WERI-Rb-1 (cell line): ENCODE measurements around the gene UBFD1.

Experiments
- DNase-seq: peaks from one replicate; pipeline ENCODE4 v3.0.0-alpha.2; 2020
- H3K27ac ChIP-seq: fragments of 250-450 bp; sonication (Bioruptor Pico); 2 replicates; pipeline ENCODE4 v1.5.1; 2020; ENCODE audit warnings: mild to moderate bottlenecking, moderate library complexity
- H3K27me3 ChIP-seq: fragments of 250-450 bp; sonication (Bioruptor Pico); 2 replicates; pipeline ENCODE4 v1.5.1; 2021; ENCODE audit warnings: mild to moderate bottlenecking, low read depth, moderate library complexity; ENCODE audit not compliant: insufficient read depth, severe bottlenecking
- H3K36me3 ChIP-seq: fragments of 250-450 bp; sonication (Bioruptor Pico); 2 replicates; pipeline ENCODE4 v1.5.1; 2020; ENCODE audit warnings: mild to moderate bottlenecking, moderate library complexity
- H3K4me3 ChIP-seq: 2 replicates; pipeline ENCODE4 v1.5.1; 2011; ENCODE audit warnings: low read depth, mild to moderate bottlenecking, control low read depth, low read length
- H3K9me3 ChIP-seq: fragments of 250-450 bp; sonication (Bioruptor Pico); 2 replicates; pipeline ENCODE4 v1.5.1; 2021; ENCODE audit warnings: mild to moderate bottlenecking, moderate library complexity; ENCODE audit not compliant: severe bottlenecking
- CTCF ChIP-seq: IDR thresholded peaks from 2 replicates; pipeline ENCODE4 v1.5.1; 2011; ENCODE audit warnings: low read depth, mild to moderate bottlenecking, control low read depth, inconsistent platforms, low read length

The UBFD1 gene

DNA sequence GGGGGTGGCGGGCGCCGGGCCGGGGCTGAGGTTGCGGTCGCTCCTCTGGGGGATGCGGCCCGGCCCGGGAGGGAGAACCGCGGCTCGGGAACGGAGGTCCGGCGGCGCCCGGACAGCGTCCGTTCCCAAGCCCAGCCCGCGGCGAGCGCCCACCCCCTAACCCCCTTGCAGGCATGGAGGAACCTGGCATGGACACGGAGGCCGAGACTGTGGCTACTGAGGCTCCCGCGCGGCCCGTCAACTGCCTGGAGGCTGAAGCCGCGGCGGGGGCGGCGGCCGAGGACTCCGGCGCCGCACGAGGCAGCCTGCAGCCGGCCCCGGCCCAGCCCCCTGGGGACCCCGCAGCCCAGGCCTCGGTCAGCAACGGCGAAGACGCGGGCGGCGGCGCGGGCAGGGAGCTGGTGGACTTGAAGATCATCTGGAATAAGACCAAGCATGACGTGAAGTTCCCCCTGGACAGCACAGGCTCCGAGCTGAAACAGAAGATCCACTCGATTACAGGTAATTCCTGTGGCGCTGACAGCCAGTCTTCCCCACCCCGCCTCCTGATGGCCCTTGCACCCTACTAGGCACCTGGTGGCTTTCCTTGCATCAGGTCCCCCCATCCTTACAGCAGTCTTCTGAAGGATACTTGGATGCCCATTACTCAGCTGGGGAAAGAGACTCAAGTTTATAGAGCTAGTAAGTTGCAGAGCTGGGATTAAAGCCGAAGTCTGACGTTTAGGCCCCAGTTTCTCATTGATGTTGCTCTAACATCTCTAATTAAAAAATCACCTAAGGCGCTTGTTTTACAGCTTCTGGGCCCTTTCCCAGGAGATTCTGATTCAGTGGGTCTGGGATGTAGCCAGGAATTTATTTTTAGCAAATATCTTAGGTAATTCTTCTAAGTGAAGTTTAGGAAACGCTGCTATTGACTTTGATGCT lies 514 bp downstream of the UBFD1 start:
- TF ChIP-seq CTCF: no peak
- Histone ChIP-seq H3K36me3 (peaks cover 41% of the 10 kb centered on the region), H3K9me3 (no peaks in the 10 kb centered on the region), H3K27me3 (no peaks in the 10 kb centered on the region), H3K27ac (peak overlapping the region; percentile 92), H3K4me3 (peak overlapping the region; percentile 69)
- peak; percentile 16 for DNase-seq

- Histone ChIP-seq H3K27ac (no peak overlapping the region), H3K36me3 (peaks cover 69% of the 10 kb centered on the region), H3K9me3 (no peaks in the 10 kb centered on the region), H3K4me3 (no peak overlapping the region), H3K27me3 (no peaks in the 10 kb centered on the region)
- no peak for TF ChIP-seq CTCF
- DNase-seq: no peak
These were observed 4.1 kb downstream of the UBFD1 start for GRCh38 chr16:23561586-23561985.

GRCh38 chr16:23562505-23562904 lies 5.0 kb downstream of the UBFD1 start:
- Histone ChIP-seq H3K27ac (no peak overlapping the region), H3K4me3 (no peak overlapping the region), H3K9me3 (no peaks in the 10 kb centered on the region), H3K36me3 (peaks cover 78% of the 10 kb centered on the region), H3K27me3 (no peaks in the 10 kb centered on the region)
- TF ChIP-seq CTCF: no peak
- DNase-seq: no peak

GRCh38 chr16:23563186-23563585 lies 5.7 kb downstream of the UBFD1 start:
- Histone ChIP-seq H3K27me3 (no peaks in the 10 kb centered on the region), H3K27ac (no peak overlapping the region), H3K4me3 (no peak overlapping the region), H3K9me3 (no peaks in the 10 kb centered on the region), H3K36me3 (peaks cover 82% of the 10 kb centered on the region)
- DNase-seq: no peak
- no peak for TF ChIP-seq CTCF

DNA sequence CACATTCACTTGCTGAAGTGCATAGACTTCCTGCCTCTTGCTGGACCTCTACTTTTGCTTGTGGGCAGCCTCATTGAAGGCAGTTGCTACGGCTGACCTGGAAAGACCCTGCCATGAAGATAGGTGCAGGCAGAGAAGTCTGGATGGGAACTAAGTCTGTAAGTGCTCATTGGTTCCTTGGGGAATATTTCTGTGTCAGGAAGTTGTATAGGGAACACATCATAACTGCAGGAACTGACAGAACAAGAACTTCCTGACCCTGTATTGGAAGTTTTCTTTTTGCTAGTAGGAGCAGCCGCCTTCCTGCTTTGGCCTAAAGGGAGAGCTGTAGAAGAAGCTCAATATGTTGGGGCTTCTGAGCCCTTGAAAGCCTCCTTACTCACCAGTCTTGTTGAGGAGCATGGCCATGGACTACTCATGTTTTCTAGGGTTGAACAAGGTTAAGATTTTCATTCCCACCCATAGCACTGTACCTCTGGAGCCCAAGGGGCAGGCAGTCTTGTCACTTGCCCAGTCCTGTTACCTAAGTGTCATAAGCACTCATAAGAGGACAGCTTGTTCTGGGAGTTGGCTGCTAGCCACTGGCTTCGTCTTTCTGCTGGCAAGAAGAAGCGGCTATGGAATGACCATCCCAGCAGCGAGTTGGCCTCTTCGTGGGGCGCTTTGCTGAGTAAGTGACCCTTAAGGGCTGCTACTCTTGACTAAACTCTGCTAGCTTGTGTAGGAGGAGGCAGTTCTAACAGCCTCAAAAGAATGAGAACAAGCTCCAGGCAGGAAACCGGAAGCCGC lies 7.2 kb downstream of the UBFD1 start:
- H3K36me3 ChIP-seq: peaks cover 89% of the 10 kb centered on the region
- TF ChIP-seq CTCF: no peak
- no peaks in the 10 kb centered on the region for H3K9me3 ChIP-seq
- no peak overlapping the region for H3K27ac ChIP-seq
- H3K4me3 ChIP-seq: no peak overlapping the region
- no peak for DNase-seq
- no peaks in the 10 kb centered on the region for H3K27me3 ChIP-seq
